HG03103 (cell line): ENCODE measurements around the gene EFCAB6.

ENCODE experiments used
- ATAC-seq: cut with Tn5 transposase; IDR thresholded peaks from one replicate; pipeline ENCODE4 v1.9.1; 2021; ENCODE audit warnings: low read depth; ENCODE audit not compliant: unreplicated experiment

EFCAB6 gene

GRCh38 chr22:43819931-43820640 lies 8.0 kb upstream of the EFCAB6 start:
- ATAC-seq, result no peak

DNA sequence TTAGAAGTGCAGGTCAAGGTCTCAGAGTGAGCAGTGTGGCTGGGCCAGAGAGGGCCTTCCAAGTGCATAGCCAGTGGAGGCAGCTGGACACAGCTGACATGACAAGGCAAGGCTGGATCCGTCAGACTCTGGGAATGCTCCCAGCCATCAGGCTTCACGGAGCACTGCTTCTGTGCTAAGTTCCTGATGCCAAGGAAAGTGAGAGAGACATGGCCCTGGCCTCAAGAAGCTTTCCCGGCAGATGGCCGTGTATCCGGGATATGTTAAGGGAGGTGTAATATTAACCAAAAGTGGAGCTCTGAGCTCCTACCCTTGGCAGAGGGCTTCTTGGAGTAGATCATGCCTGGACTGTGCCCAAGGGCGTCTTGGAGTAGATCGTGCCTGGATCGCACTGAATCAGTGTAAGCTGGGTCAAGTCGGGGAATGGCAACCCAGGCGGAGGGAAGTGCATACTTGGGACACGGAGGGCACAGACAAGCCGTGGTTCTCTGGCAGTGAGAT lies 7.4 kb upstream of the EFCAB6 start:
- ATAC-seq, result no peak

DNA sequence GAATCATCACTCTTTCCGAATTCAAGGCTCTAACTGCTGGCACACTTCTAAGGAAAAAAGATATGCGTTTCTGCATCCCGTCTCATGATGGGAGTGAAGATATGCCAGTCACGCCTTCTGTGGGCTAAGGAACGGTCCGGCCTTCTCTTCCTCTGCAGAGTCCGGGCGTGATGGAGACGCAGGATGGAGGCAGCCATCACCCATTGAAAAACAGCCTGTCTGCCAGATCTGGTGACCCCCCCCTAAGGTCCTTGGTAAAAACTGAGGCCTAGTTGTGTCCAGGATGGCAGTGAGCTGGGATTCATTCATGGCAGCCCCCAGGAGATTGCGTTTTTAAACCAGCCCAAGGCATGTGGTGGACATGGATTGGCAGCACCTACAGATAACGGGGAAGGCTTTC lies 6.9 kb upstream of the EFCAB6 start:
- no peak for ATAC-seq

- no peak for ATAC-seq
Observed at GRCh38 chr22:43817402-43817801, 5.3 kb upstream of the EFCAB6 start.

DNA sequence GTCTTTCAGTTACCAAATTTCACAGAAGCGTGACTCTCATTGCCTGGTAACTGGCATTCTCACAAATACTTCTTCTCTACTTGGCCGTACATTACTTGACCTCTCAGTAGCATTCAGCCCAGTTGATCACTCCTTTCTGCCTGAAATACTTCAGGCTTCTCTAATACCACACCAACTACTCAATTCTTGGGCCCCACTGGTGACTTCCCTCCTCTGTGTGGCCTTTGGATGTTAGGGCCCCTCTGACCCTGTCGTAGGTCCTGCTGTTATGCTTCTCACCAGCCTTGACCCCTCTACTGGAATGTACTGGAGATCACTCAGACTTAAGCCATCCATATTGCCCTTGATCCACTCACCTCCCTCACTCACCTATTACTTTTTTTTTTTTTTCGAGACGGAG lies 2.2 kb upstream of the EFCAB6 start:
- no peak for ATAC-seq

- ATAC-seq, result no peak
Observed at GRCh38 chr22:43812890-43813289, 785 bp upstream of the EFCAB6 start.

- ATAC-seq, result peak; percentile 17
Observed at GRCh38 chr22:43811777-43812148, 342 bp downstream of the EFCAB6 start.

- no peak for ATAC-seq
Observed at GRCh38 chr22:43802897-43803495, 9.1 kb downstream of the EFCAB6 start.

- no peak for ATAC-seq
Observed at GRCh38 chr22:43800970-43801369, 11.1 kb downstream of the EFCAB6 start.

DNA sequence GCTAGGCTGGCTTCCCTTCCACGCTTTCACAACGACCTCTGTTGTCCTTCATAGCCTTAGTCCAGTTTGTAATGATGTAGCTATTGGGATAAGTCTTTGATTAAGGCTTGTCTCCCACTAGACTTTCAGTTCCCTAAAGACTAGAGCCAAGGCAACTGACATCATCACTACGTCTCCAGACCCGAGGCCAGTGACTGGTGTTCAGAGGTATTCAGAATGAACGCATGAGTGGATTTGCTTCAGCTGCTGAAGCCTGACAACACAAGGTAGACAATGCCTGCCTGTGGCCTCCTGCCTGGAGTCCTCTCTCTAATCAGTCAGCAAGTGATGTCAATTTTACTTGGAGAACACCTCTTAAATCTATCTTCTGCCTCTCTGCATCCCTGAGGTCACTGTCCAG lies 13.6 kb downstream of the EFCAB6 start:
- no peak for ATAC-seq

- ATAC-seq, result no peak
Observed at GRCh38 chr22:43796567-43796966, 15.5 kb downstream of the EFCAB6 start.

DNA sequence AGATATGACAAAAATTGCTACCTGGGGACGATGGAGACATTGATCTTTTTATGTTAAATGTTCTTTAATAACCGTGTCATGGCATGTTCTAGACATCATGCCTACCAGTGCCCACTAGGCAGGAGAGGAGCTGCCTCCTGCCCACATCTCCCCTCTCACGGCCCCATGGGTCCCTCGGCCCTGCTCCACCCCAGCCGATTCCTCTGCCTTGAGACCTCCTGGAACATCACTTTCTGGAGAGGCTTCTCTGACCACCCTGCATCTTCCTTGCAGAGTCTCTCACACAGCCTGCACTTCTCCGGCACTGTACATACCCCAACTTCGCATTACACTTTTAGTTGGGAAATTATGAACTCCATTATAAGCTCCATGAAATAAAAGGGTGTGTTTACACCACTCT lies 16.8 kb downstream of the EFCAB6 start:
- no peak for ATAC-seq

DNA sequence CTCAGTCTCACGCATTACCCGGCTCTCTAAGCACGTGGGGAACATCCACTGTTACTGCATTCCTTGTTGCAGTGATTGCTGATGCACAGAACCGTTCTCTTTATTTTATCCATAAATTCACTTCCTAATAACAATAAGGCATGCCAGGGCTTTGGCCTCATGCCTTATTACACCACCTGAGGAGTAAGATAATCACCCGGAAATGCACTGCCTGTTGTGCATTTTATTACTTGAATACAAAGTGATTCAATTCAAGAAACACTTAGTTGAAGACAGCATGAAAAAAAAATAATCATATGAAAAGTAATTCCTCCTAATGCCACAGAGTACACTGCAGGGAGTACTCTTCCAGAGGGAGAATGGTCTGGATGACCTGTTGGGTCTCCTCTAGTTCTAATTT lies 19.2 kb downstream of the EFCAB6 start:
- ATAC-seq, result no peak

DNA sequence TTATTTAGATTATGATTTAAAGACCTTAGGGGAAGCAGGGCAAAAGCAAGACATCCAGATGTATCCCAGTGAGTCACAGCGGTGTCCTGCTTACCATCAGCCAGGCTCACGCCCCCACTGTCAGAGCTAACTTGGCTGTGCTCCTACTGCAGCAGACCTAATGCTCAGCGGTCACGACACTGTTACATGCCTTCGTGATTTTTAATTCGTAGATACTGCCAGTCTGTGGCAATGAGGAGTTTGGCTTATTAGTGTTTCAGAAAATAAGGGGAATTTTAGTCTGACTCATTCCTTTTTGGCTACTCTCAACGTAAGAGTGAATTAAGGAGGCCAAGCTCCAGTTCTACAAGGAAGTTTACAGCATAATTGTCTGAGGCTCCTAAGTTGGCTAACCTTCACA lies 22.7 kb downstream of the EFCAB6 start:
- ATAC-seq, result no peak

- no peak for ATAC-seq
Observed at GRCh38 chr22:43783777-43784176, 28.3 kb downstream of the EFCAB6 start.

- no peak for ATAC-seq
Observed at GRCh38 chr22:43782448-43782847, 29.7 kb downstream of the EFCAB6 start.

GRCh38 chr22:43777286-43777685 lies 34.8 kb downstream of the EFCAB6 start:
- ATAC-seq, result no peak

DNA sequence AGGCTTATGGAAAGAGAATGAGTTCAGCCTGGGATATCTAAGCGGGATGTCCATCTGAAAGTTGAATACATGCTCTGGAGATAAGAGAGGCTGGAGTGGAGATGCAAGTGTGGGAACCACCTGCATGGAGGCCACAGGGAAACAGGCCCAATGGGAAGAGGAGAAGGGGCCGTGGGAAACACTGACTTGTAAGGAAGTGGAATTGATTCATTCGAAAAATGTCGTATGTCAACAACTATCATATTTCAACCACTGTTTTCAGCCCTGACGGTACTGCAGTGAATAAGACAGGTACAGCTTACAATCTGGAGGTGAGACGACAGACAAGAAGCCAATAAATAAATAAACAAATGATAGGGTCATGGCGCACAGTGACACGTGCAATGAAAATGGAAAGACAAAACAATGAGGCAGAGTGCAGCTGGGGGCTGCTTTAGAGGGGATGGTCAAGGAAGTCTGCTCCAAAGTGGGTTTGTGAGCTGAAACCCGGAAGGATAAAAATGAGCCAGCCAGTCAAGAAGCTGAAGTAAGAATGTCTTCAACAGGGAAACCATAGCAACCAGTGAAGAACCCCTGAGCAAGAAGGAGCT lies 35.9 kb downstream of the EFCAB6 start:
- ATAC-seq, result no peak

DNA sequence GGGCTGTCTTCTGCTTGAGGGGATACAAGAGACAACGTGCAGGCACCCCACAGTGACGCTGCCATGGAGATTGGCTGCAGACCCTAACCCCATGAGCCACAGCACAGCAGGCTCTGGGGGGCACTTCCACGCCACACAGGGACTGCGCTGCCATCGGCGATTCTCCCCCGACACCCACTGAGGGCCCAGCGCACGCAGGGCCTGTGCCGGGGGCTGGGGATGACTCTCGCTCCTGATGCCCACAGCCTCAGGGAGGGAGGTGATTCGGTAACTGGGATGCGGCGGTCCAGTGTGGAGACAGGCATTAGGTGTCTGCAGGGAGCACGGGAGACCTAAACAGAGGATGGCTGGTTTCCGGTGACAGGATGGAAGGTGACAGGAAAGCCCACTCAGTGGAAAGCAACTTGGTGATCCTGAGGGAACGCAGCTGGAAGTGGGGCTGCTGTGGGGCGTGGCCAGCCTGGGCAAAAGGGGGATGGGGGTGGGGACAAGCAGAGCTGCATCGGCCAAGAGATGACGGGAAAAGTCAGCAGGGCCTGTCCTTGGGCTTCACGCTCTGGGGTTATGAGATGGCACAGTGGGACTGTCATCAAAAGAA lies 37.7 kb downstream of the EFCAB6 start:
- no peak for ATAC-seq

DNA sequence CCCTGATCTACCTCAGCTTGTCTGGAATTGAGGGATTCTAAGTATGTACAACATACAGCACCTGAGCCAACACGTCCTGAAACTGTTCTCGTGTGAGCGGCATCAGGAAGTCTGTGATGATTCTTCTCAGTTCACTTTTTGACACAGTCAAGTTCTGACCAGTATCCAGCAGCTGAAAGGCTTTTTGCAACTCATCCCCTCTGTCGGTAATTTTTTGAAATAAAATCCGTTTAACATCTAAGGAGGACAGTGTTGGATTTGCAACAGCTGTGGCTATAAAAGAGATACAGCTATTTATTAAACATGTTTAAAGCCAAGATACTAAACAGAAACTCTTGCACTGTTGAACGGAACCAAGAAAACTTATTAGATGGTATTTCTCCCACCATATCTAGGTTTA lies 39.3 kb downstream of the EFCAB6 start:
- ATAC-seq, result no peak

GRCh38 chr22:43755452-43755851 lies 56.7 kb downstream of the EFCAB6 start:
- ATAC-seq, result no peak

DNA sequence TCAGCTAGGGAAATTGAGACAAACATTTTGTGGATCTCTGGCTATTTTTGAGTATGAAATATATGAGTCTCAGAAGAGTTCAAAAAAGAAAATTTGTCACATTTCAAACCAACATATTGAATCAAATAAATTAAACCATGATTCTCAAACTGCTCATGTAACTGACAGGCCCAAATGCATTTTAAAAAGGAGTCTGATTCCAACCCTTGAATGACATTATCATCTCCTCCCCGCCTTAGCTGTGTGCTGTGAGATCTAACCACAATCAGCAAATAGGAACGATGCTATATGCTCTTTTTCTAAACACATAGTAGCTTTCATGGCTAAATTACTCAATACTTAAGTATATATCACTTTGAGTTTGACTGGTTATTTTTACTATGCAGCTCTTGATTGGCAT lies 57.1 kb downstream of the EFCAB6 start:
- ATAC-seq, result no peak
